ENCODE results near the gene CCDC183.
"Not testable (repeated sequence)": the region's sequence is repeated elsewhere in the genome, so short reads cannot be mapped to it uniquely, and the experiment has no call there.

The CCDC183 gene

GRCh38 chr9:136773386-136774044 is 22.6 kb upstream of the CCDC183 start:
- H2AFZ ChIP-seq (ENCODE audit: low read length, unreplicated experiment) = no peak overlapping the region
- H3K4me3 ChIP-seq (ENCODE audit: low read depth, low read length) = no peak overlapping the region
- no peaks in the 10 kb centered on the region for H3K79me2 ChIP-seq (ENCODE audit: control insufficient read depth, insufficient read depth, low read length, unreplicated experiment)
- peaks cover 20% of the 10 kb centered on the region for H3K27me3 ChIP-seq (ENCODE audit: insufficient read depth, low read length)
- H3K27ac ChIP-seq (ENCODE audit: low read depth, low read length) = no peak overlapping the region
- no peaks in the 10 kb centered on the region for H3K36me3 ChIP-seq (ENCODE audit: insufficient read depth, low read length)
- no peaks in the 10 kb centered on the region for H3K4me1 ChIP-seq (ENCODE audit: control insufficient read depth, insufficient read depth, low read length, unreplicated experiment)

- Histone ChIP-seq H3K36me3 (ENCODE audit: insufficient read depth, low read length) (no peaks in the 10 kb centered on the region), H3K4me3 (ENCODE audit: low read depth, low read length) (no peak overlapping the region), H3K79me2 (ENCODE audit: control insufficient read depth, insufficient read depth, low read length, unreplicated experiment) (no peaks in the 10 kb centered on the region), H3K4me1 (ENCODE audit: control insufficient read depth, insufficient read depth, low read length, unreplicated experiment) (no peaks in the 10 kb centered on the region), H2AFZ (ENCODE audit: low read length, unreplicated experiment) (no peak overlapping the region), H3K27ac (ENCODE audit: low read depth, low read length) (no peak overlapping the region), H3K27me3 (ENCODE audit: insufficient read depth, low read length) (peaks cover 30% of the 10 kb centered on the region)
Observed at GRCh38 chr9:136774416-136775045, 21.6 kb upstream of the CCDC183 start.

- H2AFZ ChIP-seq (ENCODE audit: low read length, unreplicated experiment) = no peak overlapping the region
- no peak overlapping the region for H3K27ac ChIP-seq (ENCODE audit: low read depth, low read length)
- peaks cover 36% of the 10 kb centered on the region for H3K27me3 ChIP-seq (ENCODE audit: insufficient read depth, low read length)
- H3K79me2 ChIP-seq (ENCODE audit: control insufficient read depth, insufficient read depth, low read length, unreplicated experiment) = no peaks in the 10 kb centered on the region
- no peak overlapping the region for H3K4me3 ChIP-seq (ENCODE audit: low read depth, low read length)
- no peaks in the 10 kb centered on the region for H3K36me3 ChIP-seq (ENCODE audit: insufficient read depth, low read length)
- no peaks in the 10 kb centered on the region for H3K4me1 ChIP-seq (ENCODE audit: control insufficient read depth, insufficient read depth, low read length, unreplicated experiment)
Observed at GRCh38 chr9:136775191-136775590, 20.9 kb upstream of the CCDC183 start.

- no peak overlapping the region for H3K4me3 ChIP-seq (ENCODE audit: low read depth, low read length)
- H3K79me2 ChIP-seq (ENCODE audit: control insufficient read depth, insufficient read depth, low read length, unreplicated experiment) = no peaks in the 10 kb centered on the region
- H2AFZ ChIP-seq (ENCODE audit: low read length, unreplicated experiment) = no peak overlapping the region
- H3K27me3 ChIP-seq (ENCODE audit: insufficient read depth, low read length) = peaks cover 36% of the 10 kb centered on the region
- H3K36me3 ChIP-seq (ENCODE audit: insufficient read depth, low read length) = no peaks in the 10 kb centered on the region
- no peak overlapping the region for H3K27ac ChIP-seq (ENCODE audit: low read depth, low read length)
- H3K4me1 ChIP-seq (ENCODE audit: control insufficient read depth, insufficient read depth, low read length, unreplicated experiment) = no peaks in the 10 kb centered on the region
Observed at GRCh38 chr9:136776947-136777346, 19.2 kb upstream of the CCDC183 start.

GRCh38 chr9:136777359-136777758 is 18.8 kb upstream of the CCDC183 start:
- Histone ChIP-seq H3K4me1 (ENCODE audit: control insufficient read depth, insufficient read depth, low read length, unreplicated experiment) (no peaks in the 10 kb centered on the region), H3K79me2 (ENCODE audit: control insufficient read depth, insufficient read depth, low read length, unreplicated experiment) (no peaks in the 10 kb centered on the region), H3K36me3 (ENCODE audit: insufficient read depth, low read length) (no peaks in the 10 kb centered on the region), H3K4me3 (ENCODE audit: low read depth, low read length) (no peak overlapping the region), H3K27ac (ENCODE audit: low read depth, low read length) (no peak overlapping the region), H3K27me3 (ENCODE audit: insufficient read depth, low read length) (peaks cover 36% of the 10 kb centered on the region), H2AFZ (ENCODE audit: low read length, unreplicated experiment) (no peak overlapping the region)

GRCh38 chr9:136779808-136780207 is 16.3 kb upstream of the CCDC183 start:
- Histone ChIP-seq H3K4me3 (ENCODE audit: low read depth, low read length) (no peak overlapping the region), H3K27ac (ENCODE audit: low read depth, low read length) (no peak overlapping the region), H3K4me1 (ENCODE audit: control insufficient read depth, insufficient read depth, low read length, unreplicated experiment) (no peaks in the 10 kb centered on the region), H3K36me3 (ENCODE audit: insufficient read depth, low read length) (no peaks in the 10 kb centered on the region), H3K27me3 (ENCODE audit: insufficient read depth, low read length) (peaks cover 36% of the 10 kb centered on the region), H2AFZ (ENCODE audit: low read length, unreplicated experiment) (no peak overlapping the region), H3K79me2 (ENCODE audit: control insufficient read depth, insufficient read depth, low read length, unreplicated experiment) (no peaks in the 10 kb centered on the region)

- H3K36me3 ChIP-seq (ENCODE audit: insufficient read depth, low read length) = no peaks in the 10 kb centered on the region
- no peak overlapping the region for H3K27ac ChIP-seq (ENCODE audit: low read depth, low read length)
- no peaks in the 10 kb centered on the region for H3K79me2 ChIP-seq (ENCODE audit: control insufficient read depth, insufficient read depth, low read length, unreplicated experiment)
- peaks cover 27% of the 10 kb centered on the region for H3K27me3 ChIP-seq (ENCODE audit: insufficient read depth, low read length)
- H2AFZ ChIP-seq (ENCODE audit: low read length, unreplicated experiment) = no peak overlapping the region
- no peak overlapping the region for H3K4me3 ChIP-seq (ENCODE audit: low read depth, low read length)
- H3K4me1 ChIP-seq (ENCODE audit: control insufficient read depth, insufficient read depth, low read length, unreplicated experiment) = no peaks in the 10 kb centered on the region
Observed at GRCh38 chr9:136782452-136782851, 13.7 kb upstream of the CCDC183 start.

- H3K27ac ChIP-seq (ENCODE audit: low read depth, low read length) = no peak overlapping the region
- no peak overlapping the region for H3K4me3 ChIP-seq (ENCODE audit: low read depth, low read length)
- peaks cover 4% of the 10 kb centered on the region for H3K4me1 ChIP-seq (ENCODE audit: control insufficient read depth, insufficient read depth, low read length, unreplicated experiment)
- no peaks in the 10 kb centered on the region for H3K79me2 ChIP-seq (ENCODE audit: control insufficient read depth, insufficient read depth, low read length, unreplicated experiment)
- H3K36me3 ChIP-seq (ENCODE audit: insufficient read depth, low read length) = no peaks in the 10 kb centered on the region
- H2AFZ ChIP-seq (ENCODE audit: low read length, unreplicated experiment) = no peak overlapping the region
- H3K27me3 ChIP-seq (ENCODE audit: insufficient read depth, low read length) = peaks cover 8% of the 10 kb centered on the region; the same call in 1 of the 2 replicates
Observed at GRCh38 chr9:136784249-136784996, 11.7 kb upstream of the CCDC183 start.

- H3K4me3 ChIP-seq (ENCODE audit: low read depth, low read length) = no peak overlapping the region
- no peak overlapping the region for H2AFZ ChIP-seq (ENCODE audit: low read length, unreplicated experiment)
- 0 out of 2 replicates have a peak, but pooled peaks cover 2% of the 10 kb centered on the region for H3K27me3 ChIP-seq (ENCODE audit: insufficient read depth, low read length)
- no peaks in the 10 kb centered on the region for H3K79me2 ChIP-seq (ENCODE audit: control insufficient read depth, insufficient read depth, low read length, unreplicated experiment)
- H3K4me1 ChIP-seq (ENCODE audit: control insufficient read depth, insufficient read depth, low read length, unreplicated experiment) = peaks cover 4% of the 10 kb centered on the region
- H3K36me3 ChIP-seq (ENCODE audit: insufficient read depth, low read length) = no peaks in the 10 kb centered on the region
- H3K27ac ChIP-seq (ENCODE audit: low read depth, low read length) = no peak overlapping the region
Observed at GRCh38 chr9:136784997-136785361, 11.2 kb upstream of the CCDC183 start.

- H3K27me3 ChIP-seq (ENCODE audit: insufficient read depth, low read length); H3K79me2 ChIP-seq (ENCODE audit: control insufficient read depth, insufficient read depth, low read length, unreplicated experiment); H3K4me1 ChIP-seq (ENCODE audit: control insufficient read depth, insufficient read depth, low read length, unreplicated experiment); H3K27ac ChIP-seq (ENCODE audit: low read depth, low read length); H3K36me3 ChIP-seq (ENCODE audit: insufficient read depth, low read length); H3K4me3 ChIP-seq (ENCODE audit: low read depth, low read length); H2AFZ ChIP-seq (ENCODE audit: low read length, unreplicated experiment): not testable (repeated sequence)
Observed at GRCh38 chr9:136785565-136786355, 10.4 kb upstream of the CCDC183 start.
